ENCODE results near the gene MRPL46.

- TF ChIP-seq, protein P1, sequence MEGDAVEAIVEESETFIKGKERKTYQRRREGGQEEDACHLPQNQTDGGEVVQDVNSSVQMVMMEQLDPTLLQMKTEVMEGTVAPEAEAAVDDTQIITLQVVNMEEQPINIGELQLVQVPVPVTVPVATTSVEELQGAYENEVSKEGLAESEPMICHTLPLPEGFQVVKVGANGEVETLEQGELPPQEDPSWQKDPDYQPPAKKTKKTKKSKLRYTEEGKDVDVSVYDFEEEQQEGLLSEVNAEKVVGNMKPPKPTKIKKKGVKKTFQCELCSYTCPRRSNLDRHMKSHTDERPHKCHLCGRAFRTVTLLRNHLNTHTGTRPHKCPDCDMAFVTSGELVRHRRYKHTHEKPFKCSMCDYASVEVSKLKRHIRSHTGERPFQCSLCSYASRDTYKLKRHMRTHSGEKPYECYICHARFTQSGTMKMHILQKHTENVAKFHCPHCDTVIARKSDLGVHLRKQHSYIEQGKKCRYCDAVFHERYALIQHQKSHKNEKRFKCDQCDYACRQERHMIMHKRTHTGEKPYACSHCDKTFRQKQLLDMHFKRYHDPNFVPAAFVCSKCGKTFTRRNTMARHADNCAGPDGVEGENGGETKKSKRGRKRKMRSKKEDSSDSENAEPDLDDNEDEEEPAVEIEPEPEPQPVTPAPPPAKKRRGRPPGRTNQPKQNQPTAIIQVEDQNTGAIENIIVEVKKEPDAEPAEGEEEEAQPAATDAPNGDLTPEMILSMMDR (IDR thresholded peaks at IDR 0.05; ENCODE audit: insufficient read depth, low read length, poor library complexity, severe bottlenecking), result no peak
- no peak for TF ChIP-seq EZH2phosphoT487 (conservative IDR thresholded peaks at IDR 0.05; ENCODE audit: low read length)
These were observed 10.5 kb downstream of the MRPL46 start for GRCh38 chr15:88456733-88457132.
